ENCODE data around the gene ANXA2R.

ANXA2R gene

DNA sequence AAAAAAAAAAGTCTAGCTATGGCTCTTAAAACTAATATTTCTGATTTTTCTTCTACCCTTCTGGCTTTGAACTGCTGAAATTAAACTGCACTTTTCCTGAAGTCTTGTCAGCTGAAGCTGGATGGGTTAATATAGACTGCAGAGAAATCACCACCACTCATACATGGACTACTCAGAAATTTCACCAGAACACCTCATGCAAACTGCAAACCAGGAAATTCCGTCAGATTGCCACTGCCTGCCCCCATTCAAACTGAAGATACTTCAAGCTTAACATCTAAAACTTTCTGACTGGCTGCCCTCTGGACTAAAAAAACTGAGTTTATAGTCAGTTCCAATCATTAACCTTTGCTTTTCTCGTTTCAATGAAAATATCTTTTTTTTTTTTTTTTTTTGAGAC lies 11.6 kb upstream of the ANXA2R start:
- no peak for DNase-seq (ENCODE audit: extremely low spot score)
- TF ChIP-seq FOXA1 (IDR thresholded peaks at IDR 0.05) (no peak), LEF1 (IDR thresholded peaks at IDR 0.05; ENCODE audit: borderline replicate concordance) (no peak), L3MBTL2 (conservative IDR thresholded peaks at IDR 0.05) (no peak), ELF4 (IDR thresholded peaks at IDR 0.05) (no peak), SP1 (IDR thresholded peaks at IDR 0.05) (no peak), FOXK2 (IDR thresholded peaks at IDR 0.05) (no peak), SUZ12 (IDR thresholded peaks at IDR 0.05) (no peak), FOXM1 (IDR thresholded peaks at IDR 0.05; ENCODE audit: borderline replicate concordance) (no peak), CTBP1 (IDR thresholded peaks at IDR 0.05; ENCODE audit: borderline replicate concordance) (no peak), TARDBP (IDR thresholded peaks at IDR 0.05) (no peak)
- CTCF ChIA-PET: no interaction called here
- POLR2A ChIA-PET: interaction anchor here (1.8 kb wide), 1 partner anchor 10 kb away, joined by 5 read pairs; no protein-coding TSS in a partner anchor

DNA sequence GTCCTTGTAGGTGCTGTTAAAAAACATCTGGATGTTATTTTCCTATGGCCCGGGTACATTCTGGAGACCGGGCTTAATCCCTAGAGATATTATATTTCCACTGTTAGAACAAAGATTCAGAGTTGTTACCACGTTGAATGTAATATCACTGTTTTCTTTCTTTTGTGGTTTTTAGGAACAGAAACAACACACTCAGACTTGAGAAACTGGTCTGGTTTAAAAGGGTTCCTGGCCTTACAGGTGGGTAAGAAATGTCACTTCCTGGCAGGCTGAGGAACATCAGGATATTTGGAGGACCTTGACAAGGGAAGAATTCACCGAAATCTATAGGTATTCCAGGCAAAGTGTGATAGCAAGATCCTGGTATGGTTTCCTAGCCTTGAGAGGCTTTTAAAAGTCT lies 10.3 kb upstream of the ANXA2R start:
- DNase-seq (ENCODE audit: extremely low spot score): no peak
- CTCF ChIA-PET: interaction anchor here (1.3 kb wide), 1 partner anchor 15 kb away, joined by 4 read pairs; no protein-coding TSS in a partner anchor
- no peak for TF ChIP-seq FOXK2 (IDR thresholded peaks at IDR 0.05)
- no peak for TF ChIP-seq TARDBP (IDR thresholded peaks at IDR 0.05)
- TF ChIP-seq L3MBTL2 (conservative IDR thresholded peaks at IDR 0.05): no peak
- TF ChIP-seq, protein P1, sequence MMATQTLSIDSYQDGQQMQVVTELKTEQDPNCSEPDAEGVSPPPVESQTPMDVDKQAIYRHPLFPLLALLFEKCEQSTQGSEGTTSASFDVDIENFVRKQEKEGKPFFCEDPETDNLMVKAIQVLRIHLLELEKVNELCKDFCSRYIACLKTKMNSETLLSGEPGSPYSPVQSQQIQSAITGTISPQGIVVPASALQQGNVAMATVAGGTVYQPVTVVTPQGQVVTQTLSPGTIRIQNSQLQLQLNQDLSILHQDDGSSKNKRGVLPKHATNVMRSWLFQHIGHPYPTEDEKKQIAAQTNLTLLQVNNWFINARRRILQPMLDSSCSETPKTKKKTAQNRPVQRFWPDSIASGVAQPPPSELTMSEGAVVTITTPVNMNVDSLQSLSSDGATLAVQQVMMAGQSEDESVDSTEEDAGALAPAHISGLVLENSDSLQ (IDR thresholded peaks at IDR 0.05): no peak
- POLR2A ChIA-PET: interaction anchor here (1.8 to 2.4 kb wide), 3 partner anchors 9 to 71 kb away, joined by 3 to 8 read pairs (median 5); no protein-coding TSS in a partner anchor

DNA sequence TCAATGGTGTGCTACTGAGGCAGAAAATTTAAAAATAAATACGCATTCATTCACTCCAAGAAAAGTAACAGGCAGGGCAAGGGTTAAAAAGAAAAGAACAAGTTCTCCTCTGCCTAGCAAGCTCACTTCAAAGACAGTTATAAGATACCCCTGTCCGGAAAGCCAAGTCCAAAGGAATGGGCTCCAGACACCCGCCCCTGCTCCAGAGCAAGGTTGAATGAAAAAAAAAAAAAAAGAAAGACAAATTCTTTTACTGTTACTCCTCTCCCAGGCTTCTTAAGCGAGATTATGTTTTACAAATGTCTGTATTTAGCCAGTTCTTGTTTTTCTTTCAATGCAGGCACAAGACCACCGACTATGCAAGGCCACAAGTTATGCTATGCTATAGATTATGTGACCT lies 9.1 kb upstream of the ANXA2R start:
- POLR2A ChIA-PET: interaction anchor here (0.6 to 2.4 kb wide), 3 partner anchors 15 to 971 kb away, joined by 3 to 8 read pairs (median 3); no protein-coding TSS in a partner anchor
- TF ChIP-seq ELF4 (IDR thresholded peaks at IDR 0.05) (no peak), NFRKB (IDR thresholded peaks at IDR 0.05) (no peak), LEF1 (IDR thresholded peaks at IDR 0.05; ENCODE audit: borderline replicate concordance) (no peak)
- CTCF ChIA-PET: interaction anchor here (1.0 to 1.3 kb wide), 2 partner anchors 12 to 16 kb away, joined by 3 to 4 read pairs; no protein-coding TSS in a partner anchor
- no peak for DNase-seq (ENCODE audit: extremely low spot score)

DNA sequence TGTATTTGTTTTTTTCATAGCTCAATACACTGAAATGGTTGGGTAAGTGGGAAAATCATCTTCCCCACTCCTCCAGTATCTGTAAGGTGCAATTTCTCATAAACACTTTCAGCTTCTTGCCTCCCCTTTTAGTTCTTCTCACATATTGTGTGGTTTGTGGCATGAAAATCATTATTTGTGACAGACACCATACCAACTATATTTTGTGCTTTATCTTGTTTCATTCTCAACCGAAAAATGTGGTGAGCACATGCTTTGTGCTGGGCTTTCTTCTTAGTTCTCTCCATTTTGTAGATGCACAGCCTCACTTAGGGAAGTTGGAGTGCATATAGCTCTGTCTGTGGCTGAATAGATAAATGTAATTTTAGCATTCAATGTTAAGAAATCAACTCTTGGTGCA lies 6.4 kb upstream of the ANXA2R start:
- DNase-seq (ENCODE audit: extremely low spot score): no peak
- ChIA-PET POLR2A (interaction anchor here (1.0 kb wide), 1 partner anchor 18 kb away, joined by 4 read pairs; no protein-coding TSS in a partner anchor), CTCF (no interaction called here)

DNA sequence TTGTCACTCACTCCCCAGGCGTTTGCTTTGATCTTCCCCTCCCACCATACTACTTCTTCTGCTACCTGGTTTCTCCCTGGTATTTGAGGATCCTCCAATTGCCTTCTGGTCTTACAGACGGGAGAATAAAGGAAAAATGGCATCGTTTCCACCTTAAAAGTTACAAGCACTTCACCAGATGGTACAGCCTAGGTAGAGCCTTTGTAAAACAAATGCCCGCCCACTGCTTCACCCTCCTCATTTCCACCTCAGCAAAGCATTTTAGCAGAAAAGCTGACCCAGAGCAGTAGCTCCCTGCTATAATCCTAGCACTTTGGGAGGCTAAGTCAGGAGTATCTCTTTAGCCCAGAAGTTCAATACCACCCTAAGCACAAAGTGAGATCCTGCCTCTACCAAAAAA lies 5.1 kb upstream of the ANXA2R start:
- ChIA-PET CTCF (no interaction called here), POLR2A (no interaction called here)
- no peak for DNase-seq (ENCODE audit: extremely low spot score)
- TF ChIP-seq HDGF (IDR thresholded peaks at IDR 0.05; ENCODE audit: borderline replicate concordance): no peak
- no peak for TF ChIP-seq ELF4 (IDR thresholded peaks at IDR 0.05)

More for the DNA sequence above, 6.4 kb upstream of the ANXA2R start:
- TF ChIP-seq L3MBTL2 (conservative IDR thresholded peaks at IDR 0.05): no peak
- TF ChIP-seq LEF1 (IDR thresholded peaks at IDR 0.05; ENCODE audit: borderline replicate concordance): no peak
- no peak for TF ChIP-seq TARDBP (IDR thresholded peaks at IDR 0.05)

DNA sequence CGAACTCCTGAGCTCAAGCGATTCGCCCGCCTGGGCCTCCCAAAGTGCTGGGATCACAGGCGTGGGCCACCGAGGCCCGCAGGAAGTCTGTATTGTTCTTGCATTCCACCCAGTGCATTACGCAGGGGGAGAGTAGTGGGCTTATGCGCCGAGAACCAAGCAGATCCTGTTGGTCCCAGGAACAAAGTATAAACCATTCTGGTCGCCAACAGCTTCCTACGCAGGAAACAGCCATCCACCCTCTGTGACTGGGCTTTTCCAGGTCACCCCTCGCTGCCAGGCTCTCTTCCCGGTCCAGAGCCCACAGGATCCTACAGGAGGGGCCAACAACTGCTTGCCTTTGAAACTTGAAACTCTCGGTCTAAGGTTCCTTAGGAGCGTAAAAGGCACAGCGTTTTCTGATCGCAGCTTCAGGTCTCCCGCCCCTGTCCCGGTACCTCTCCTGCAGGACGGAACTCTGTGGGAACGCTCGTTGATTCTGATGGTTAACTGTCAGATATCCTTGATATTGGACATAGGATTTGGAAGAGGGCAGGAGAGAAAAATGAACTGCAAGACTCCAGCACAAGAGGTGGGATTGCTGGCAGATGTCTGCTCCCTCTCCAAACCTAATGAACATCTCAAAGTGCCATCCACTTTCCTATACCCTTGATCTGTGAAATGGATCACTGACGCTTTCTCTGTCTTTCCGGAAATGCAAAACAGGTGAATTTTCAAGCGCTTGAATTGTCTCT lies 4.2 kb upstream of the ANXA2R start:
- DNase-seq (ENCODE audit: extremely low spot score): no peak
- CTCF ChIA-PET: no interaction called here
- POLR2A ChIA-PET: no interaction called here
- no peak for TF ChIP-seq NFRKB (IDR thresholded peaks at IDR 0.05)

DNA sequence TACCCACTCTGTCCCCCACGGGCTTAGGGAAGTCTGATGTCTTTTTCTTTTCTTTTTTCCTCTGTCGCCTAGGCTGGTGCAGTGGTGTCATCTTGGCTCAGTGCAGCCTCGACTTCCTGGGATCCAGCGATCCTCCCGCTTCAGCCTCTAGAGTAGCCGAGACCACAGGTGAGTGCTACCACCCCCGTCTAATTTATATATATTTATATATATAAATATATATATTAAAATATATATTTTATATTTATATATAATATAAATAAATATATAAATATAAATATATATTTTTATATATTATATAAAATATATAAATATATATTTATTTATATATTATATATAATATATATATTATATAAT lies 3.3 kb upstream of the ANXA2R start:
- DNase-seq (ENCODE audit: extremely low spot score): no peak
- TF ChIP-seq SP1 (IDR thresholded peaks at IDR 0.05) (no peak), SUZ12 (IDR thresholded peaks at IDR 0.05) (no peak), NFRKB (IDR thresholded peaks at IDR 0.05) (no peak), FOXA1 (IDR thresholded peaks at IDR 0.05) (no peak)
- TF ChIP-seq, protein P1 (IDR thresholded peaks at IDR 0.05): no peak
- POLR2A ChIA-PET: interaction anchor here (0.6 to 3.2 kb wide), 5 partner anchors 23 to 441 kb away, joined by 3 to 55 read pairs (median 12); partner anchors contain the start of gene TMEM267
- CTCF ChIA-PET: no interaction called here

DNA sequence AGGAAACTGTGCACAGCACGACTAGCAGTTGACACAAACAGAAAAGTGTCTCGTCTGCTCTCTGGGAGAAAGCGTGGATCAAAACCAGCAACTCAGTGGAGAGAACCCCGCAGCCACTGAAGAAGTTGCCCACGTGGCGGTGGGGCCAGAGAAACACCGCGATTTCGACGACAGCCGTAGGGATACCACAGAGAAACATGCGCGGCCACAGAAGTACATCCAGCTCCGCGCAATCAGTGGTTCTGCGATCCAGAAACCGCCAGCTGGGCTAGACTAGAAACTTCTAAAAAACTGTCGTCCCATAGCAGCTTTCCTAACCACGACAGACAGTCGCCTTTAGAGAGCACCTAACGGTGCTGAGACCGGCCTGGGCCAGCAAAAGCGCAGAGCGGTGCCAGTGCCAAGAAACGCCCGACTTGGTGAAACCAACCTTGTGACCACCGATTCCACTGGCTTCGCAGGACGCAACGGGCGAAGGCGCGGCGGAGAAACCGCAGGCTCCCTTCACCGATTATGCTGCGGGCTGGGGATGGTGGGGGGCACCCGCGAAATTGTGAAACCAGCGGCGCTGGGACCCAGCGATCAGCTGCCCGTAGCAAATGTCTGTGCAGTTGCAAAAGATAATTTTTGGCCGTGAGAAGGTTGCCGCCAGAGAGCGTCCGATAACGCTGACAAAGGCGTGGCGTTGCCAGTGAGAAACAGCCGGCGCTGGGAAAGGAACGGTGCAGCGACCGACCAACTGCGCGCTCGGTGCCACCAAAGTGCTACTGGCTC lies 2.7 kb upstream of the ANXA2R start:
- TF ChIP-seq ELF4 (IDR thresholded peaks at IDR 0.05) (no peak), ZNF384 (IDR thresholded peaks at IDR 0.05) (no peak), NFRKB (IDR thresholded peaks at IDR 0.05) (no peak), SP1 (IDR thresholded peaks at IDR 0.05) (no peak), SUZ12 (IDR thresholded peaks at IDR 0.05) (no peak), FOXA1 (IDR thresholded peaks at IDR 0.05) (no peak), FOXK2 (IDR thresholded peaks at IDR 0.05) (no peak), HDGF (IDR thresholded peaks at IDR 0.05; ENCODE audit: borderline replicate concordance) (no peak), ARNT (IDR thresholded peaks at IDR 0.05) (no peak), FOXM1 (IDR thresholded peaks at IDR 0.05; ENCODE audit: borderline replicate concordance) (no peak), LEF1 (IDR thresholded peaks at IDR 0.05; ENCODE audit: borderline replicate concordance) (no peak), CTBP1 (IDR thresholded peaks at IDR 0.05; ENCODE audit: borderline replicate concordance) (no peak), TARDBP (IDR thresholded peaks at IDR 0.05) (no peak), BHLHE40 (IDR thresholded peaks at IDR 0.05; ENCODE audit: borderline replicate concordance) (no peak), L3MBTL2 (conservative IDR thresholded peaks at IDR 0.05) (no peak)
- TF ChIP-seq, protein P1 (IDR thresholded peaks at IDR 0.05): no peak
- no peak for DNase-seq (ENCODE audit: extremely low spot score)
- POLR2A ChIA-PET: interaction anchor here (0.6 to 3.2 kb wide), 13 partner anchors 8 to 441 kb away, joined by 3 to 55 read pairs (median 5); partner anchors contain the start of gene TMEM267
- CTCF ChIA-PET: interaction anchor here (1.7 kb wide), 1 partner anchor 23 kb away, joined by 8 read pairs; no protein-coding TSS in a partner anchor
